Upper lobe of left lung (tissue), 4 donors: ENCODE measurements around the gene NKD2.

Experiments
- EP300 ChIP-seq, 4 donors: sonication (generic); formaldehyde crosslinking; IDR thresholded peaks; one replicate each; pipeline ENCODE4 v1.5.1; 2017; ENCODE audit warnings: antibody characterized with exemption in 4 of 4, control low read depth in 2 of 4
- POLR2A ChIP-seq, 4 donors: fragments of 450-650 bp; IDR thresholded peaks; one replicate each; pipeline ENCODE4 v1.5.1; 2016 to 2017; ENCODE audit warnings: antibody characterized with exemption in 4 of 4, mild to moderate bottlenecking in 2 of 4
- POLR2AphosphoS5 ChIP-seq, 2 donors: sonication (generic); formaldehyde crosslinking; IDR thresholded peaks; one replicate each; pipeline ENCODE4 v1.5.1; 2017; ENCODE audit warnings: antibody characterized with exemption in 2 of 2
- TF ChIP-seq, protein P1 (sequence below), 6 experiments: fragments of 450-650 bp in 4 of 6; fragments of 200-600 bp in 2 of 6; sonication (generic) in 2 of 6; IDR thresholded peaks; one replicate each; pipeline ENCODE4 v1.5.1; 2016 to 2019; ENCODE audit warnings: antibody characterized with exemption in 6 of 6

DNA sequence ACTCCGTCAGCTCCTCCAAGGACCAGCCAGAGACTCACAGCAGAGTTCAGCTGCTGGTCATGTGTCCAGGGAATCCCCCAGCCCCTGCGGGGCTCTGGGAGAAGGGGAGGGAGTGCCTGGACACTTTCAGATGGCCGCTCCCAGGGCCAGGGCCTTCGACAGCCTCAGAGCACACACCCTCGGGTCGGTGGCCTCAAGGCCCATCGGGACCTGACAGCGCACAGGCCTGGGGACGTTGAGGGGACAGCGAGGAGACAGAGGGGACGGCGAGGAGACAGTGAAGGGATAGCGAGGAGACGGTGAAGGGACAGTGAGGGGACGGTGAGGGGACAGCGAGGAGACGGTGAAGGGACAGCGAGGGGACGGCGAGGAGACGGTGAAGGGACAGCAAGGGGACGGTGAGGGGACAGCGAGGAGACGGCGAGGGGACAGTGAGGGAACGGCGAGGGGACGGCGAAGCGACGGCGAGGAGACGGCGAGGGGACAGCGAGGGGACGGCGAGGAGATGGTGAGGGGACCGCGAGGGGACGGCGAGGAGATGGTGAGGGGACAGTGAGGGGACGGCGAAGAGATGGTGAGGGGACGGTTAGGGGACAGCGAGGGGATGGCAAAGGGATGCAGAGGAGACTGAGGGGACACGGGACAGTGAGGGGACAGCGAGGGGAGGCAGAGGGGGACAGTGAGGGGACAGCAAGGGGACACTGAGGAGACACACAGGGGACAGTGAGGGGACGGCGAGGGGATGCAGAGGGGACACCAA lies 56.0 kb downstream of the NKD2 start:
- TF ChIP-seq EP300 (IDR thresholded peaks at IDR 0.05) (no peak), POLR2A (IDR thresholded peaks at IDR 0.05) (no peak), POLR2AphosphoS5 (IDR thresholded peaks at IDR 0.05) (no peak)
- TF ChIP-seq, protein P1, sequence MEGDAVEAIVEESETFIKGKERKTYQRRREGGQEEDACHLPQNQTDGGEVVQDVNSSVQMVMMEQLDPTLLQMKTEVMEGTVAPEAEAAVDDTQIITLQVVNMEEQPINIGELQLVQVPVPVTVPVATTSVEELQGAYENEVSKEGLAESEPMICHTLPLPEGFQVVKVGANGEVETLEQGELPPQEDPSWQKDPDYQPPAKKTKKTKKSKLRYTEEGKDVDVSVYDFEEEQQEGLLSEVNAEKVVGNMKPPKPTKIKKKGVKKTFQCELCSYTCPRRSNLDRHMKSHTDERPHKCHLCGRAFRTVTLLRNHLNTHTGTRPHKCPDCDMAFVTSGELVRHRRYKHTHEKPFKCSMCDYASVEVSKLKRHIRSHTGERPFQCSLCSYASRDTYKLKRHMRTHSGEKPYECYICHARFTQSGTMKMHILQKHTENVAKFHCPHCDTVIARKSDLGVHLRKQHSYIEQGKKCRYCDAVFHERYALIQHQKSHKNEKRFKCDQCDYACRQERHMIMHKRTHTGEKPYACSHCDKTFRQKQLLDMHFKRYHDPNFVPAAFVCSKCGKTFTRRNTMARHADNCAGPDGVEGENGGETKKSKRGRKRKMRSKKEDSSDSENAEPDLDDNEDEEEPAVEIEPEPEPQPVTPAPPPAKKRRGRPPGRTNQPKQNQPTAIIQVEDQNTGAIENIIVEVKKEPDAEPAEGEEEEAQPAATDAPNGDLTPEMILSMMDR (IDR thresholded peaks at IDR 0.05), result no peak
